Measurements from ENCODE around the gene UGT1A9.

- TF ChIP-seq CTCF (IDR thresholded peaks at IDR 0.05; ENCODE audit: poor library complexity, severe bottlenecking) (no peak), POLR2AphosphoS5 (IDR thresholded peaks at IDR 0.05) (no peak), TAF1 (IDR thresholded peaks at IDR 0.05; ENCODE audit: low read depth) (no peak), SMC3 (conservative IDR thresholded peaks at IDR 0.05; ENCODE audit: poor library complexity) (no peak), RAD21 (conservative IDR thresholded peaks at IDR 0.05) (no peak), EP300 (conservative IDR thresholded peaks at IDR 0.05; ENCODE audit: poor library complexity, severe bottlenecking) (no peak), EZH2 (IDR thresholded peaks at IDR 0.05; ENCODE audit: borderline replicate concordance, insufficient read depth, low read length, poor library complexity, severe bottlenecking) (no peak), REST (IDR thresholded peaks at IDR 0.05; ENCODE audit: borderline replicate concordance) (no peak)
Observed at GRCh38 chr2:233819884-233820773, 148.4 kb downstream of the UGT1A9 start.

Data from neural cell (in vitro differentiated cells).